Measurements from ENCODE around the gene SIAE.

GRCh38 chr11:124673333-124674167, at the start of gene SIAE, which contains the start of gene SPA17:
- TF ChIP-seq ISL1 (CRISPR knock-in tag; IDR thresholded peaks at IDR 0.05) = no peak
- TF ChIP-seq ZC3H10 (CRISPR knock-in tag; IDR thresholded peaks at IDR 0.05) = no peak
- no peak for TF ChIP-seq CSRNP3 (CRISPR knock-in tag; IDR thresholded peaks at IDR 0.05)
- TF ChIP-seq ZFP30 (CRISPR knock-in tag; IDR thresholded peaks at IDR 0.05) = no peak
- TF ChIP-seq SNAI2 (CRISPR knock-in tag; IDR thresholded peaks at IDR 0.05) = no peak
- TF ChIP-seq, protein P1, sequence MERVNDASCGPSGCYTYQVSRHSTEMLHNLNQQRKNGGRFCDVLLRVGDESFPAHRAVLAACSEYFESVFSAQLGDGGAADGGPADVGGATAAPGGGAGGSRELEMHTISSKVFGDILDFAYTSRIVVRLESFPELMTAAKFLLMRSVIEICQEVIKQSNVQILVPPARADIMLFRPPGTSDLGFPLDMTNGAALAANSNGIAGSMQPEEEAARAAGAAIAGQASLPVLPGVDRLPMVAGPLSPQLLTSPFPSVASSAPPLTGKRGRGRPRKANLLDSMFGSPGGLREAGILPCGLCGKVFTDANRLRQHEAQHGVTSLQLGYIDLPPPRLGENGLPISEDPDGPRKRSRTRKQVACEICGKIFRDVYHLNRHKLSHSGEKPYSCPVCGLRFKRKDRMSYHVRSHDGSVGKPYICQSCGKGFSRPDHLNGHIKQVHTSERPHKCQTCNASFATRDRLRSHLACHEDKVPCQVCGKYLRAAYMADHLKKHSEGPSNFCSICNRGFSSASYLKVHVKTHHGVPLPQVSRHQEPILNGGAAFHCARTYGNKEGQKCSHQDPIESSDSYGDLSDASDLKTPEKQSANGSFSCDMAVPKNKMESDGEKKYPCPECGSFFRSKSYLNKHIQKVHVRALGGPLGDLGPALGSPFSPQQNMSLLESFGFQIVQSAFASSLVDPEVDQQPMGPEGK (CRISPR knock-in tag; IDR thresholded peaks at IDR 0.05; ENCODE audit: borderline replicate concordance) = no peak
- no peak for TF ChIP-seq CSDC2 (CRISPR knock-in tag; IDR thresholded peaks at IDR 0.05)
- TF ChIP-seq ZFP3 (CRISPR knock-in tag; IDR thresholded peaks at IDR 0.05) = no peak
- no peak for TF ChIP-seq ARNTL (CRISPR knock-in tag; IDR thresholded peaks at IDR 0.05; ENCODE audit: borderline replicate concordance, low read depth)
- TF ChIP-seq ZNF8 (CRISPR knock-in tag; IDR thresholded peaks at IDR 0.05) = no peak
- TF ChIP-seq TCF4 (CRISPR knock-in tag; IDR thresholded peaks at IDR 0.05; ENCODE audit: borderline replicate concordance) = no peak
- TF ChIP-seq OSR1 (CRISPR knock-in tag; IDR thresholded peaks at IDR 0.05) = no peak
- TF ChIP-seq, protein P2, sequence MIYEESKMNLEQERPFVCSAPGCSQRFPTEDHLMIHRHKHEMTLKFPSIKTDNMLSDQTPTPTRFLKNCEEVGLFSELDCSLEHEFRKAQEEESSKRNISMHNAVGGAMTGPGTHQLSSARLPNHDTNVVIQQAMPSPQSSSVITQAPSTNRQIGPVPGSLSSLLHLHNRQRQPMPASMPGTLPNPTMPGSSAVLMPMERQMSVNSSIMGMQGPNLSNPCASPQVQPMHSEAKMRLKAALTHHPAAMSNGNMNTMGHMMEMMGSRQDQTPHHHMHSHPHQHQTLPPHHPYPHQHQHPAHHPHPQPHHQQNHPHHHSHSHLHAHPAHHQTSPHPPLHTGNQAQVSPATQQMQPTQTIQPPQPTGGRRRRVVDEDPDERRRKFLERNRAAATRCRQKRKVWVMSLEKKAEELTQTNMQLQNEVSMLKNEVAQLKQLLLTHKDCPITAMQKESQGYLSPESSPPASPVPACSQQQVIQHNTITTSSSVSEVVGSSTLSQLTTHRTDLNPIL (CRISPR knock-in tag; IDR thresholded peaks at IDR 0.05; ENCODE audit: low read depth) = no peak

All from SK-N-SH treated with all-trans-retinoic acid at 6 μM for 48 hours (cell line).